HepG2 (cell line): ENCODE measurements around the gene STOM. TPM values are rescaled to one million over a fixed set of nuclear protein-coding genes. Genes with fewer than 3 reads are reported as not detected.

Source experiments
- ARNT ChIP-seq: fragments of 450-650 bp; IDR thresholded peaks from 2 replicates; pipeline ENCODE4 v1.6.1; 2017
- CBFB ChIP-seq: sonication (generic); formaldehyde crosslinking; IDR thresholded peaks from 2 replicates; pipeline ENCODE4 v1.4.0; 2020; ENCODE audit warnings: missing genetic modification reagents
- GATAD2A ChIP-seq: IDR thresholded peaks from 2 replicates; pipeline ENCODE4 v1.6.1; 2016
- GFI1 ChIP-seq: sonication (generic); formaldehyde crosslinking; IDR thresholded peaks from 2 replicates; pipeline ENCODE4 v1.5.0; 2020; ENCODE audit warnings: missing genetic modification reagents, mild to moderate bottlenecking, borderline replicate concordance
- KAT2B ChIP-seq: fragments of 150-350 bp; IDR thresholded peaks from 2 replicates; pipeline ENCODE4 v1.6.1; 2014; ENCODE audit warnings: low read depth, low read length, borderline replicate concordance
- KMT2A ChIP-seq: sonication (generic); formaldehyde crosslinking; IDR thresholded peaks from 2 replicates; pipeline ENCODE4 v1.4.0; 2020; ENCODE audit warnings: missing genetic modification reagents
- NR2F1 ChIP-seq, 2 experiments: fragments of 450-650 bp in 1 of 2; formaldehyde crosslinking in 1 of 2; IDR thresholded peaks; 2 replicates each; pipeline versions ENCODE4 v1.5.0 to v1.6.1; 2016 to 2020; ENCODE audit warnings: mild to moderate bottlenecking in 1 of 2, missing compliant biosample characterization in 1 of 2, missing genetic modification reagents in 1 of 2, moderate library complexity in 1 of 2
- PAF1 ChIP-seq: IDR thresholded peaks from 2 replicates; pipeline ENCODE4 v1.6.1; 2016; ENCODE audit warnings: missing genetic modification reagents, missing compliant biosample characterization
- RAD51 ChIP-seq: fragments of 450-650 bp; IDR thresholded peaks from 2 replicates; pipeline ENCODE4 v1.6.1; 2016; ENCODE audit warnings: borderline replicate concordance
- SAP130 ChIP-seq: IDR thresholded peaks from 2 replicates; pipeline ENCODE4 v1.6.1; 2016; ENCODE audit warnings: low read depth
- SIN3A ChIP-seq: IDR thresholded peaks from 2 replicates; pipeline ENCODE4 v1.6.1; 2011; ENCODE audit warnings: low read depth, mild to moderate bottlenecking, control low read depth, low read length, borderline replicate concordance
- SMAD1 ChIP-seq: sonication (generic); formaldehyde crosslinking; IDR thresholded peaks from 2 replicates; pipeline ENCODE4 v1.4.0; 2020; ENCODE audit warnings: missing genetic modification reagents, low read depth, mild to moderate bottlenecking, borderline replicate concordance
- SRSF4 ChIP-seq: fragments of 200-400 bp; formaldehyde crosslinking; IDR thresholded peaks from one replicate; pipeline ENCODE4 v1.6.1; 2018; ENCODE audit warnings: mild to moderate bottlenecking, low read depth, low read length, moderate library complexity; ENCODE audit not compliant: poor library complexity, severe bottlenecking
- TCF12 ChIP-seq, 2 experiments: fragments of 450-650 bp in 1 of 2; sonication (generic) in 1 of 2; formaldehyde crosslinking in 1 of 2; IDR thresholded peaks; 2 replicates each; pipeline versions ENCODE4 v1.6.1 to v1.8.0; 2017 to 2022; ENCODE audit warnings: antibody characterized with exemption in 1 of 2, mild to moderate bottlenecking in 1 of 2, missing genetic modification reagents in 1 of 2, moderate library complexity in 1 of 2
- TCF7L2 ChIP-seq: IDR thresholded peaks from 2 replicates; pipeline ENCODE4 v1.6.1; 2011; ENCODE audit warnings: mild to moderate bottlenecking, low read depth, low read length, moderate library complexity
- THYN1 ChIP-seq: sonication (generic); formaldehyde crosslinking; IDR thresholded peaks from 2 replicates; pipeline ENCODE4 v1.8.1; 2023; ENCODE audit warnings: low read depth, mild to moderate bottlenecking, moderate library complexity, missing genetic modification reagents, borderline replicate concordance
- ZKSCAN5 ChIP-seq: sonication (generic); formaldehyde crosslinking; IDR thresholded peaks from 2 replicates; pipeline ENCODE4 v1.5.1; 2020; ENCODE audit warnings: mild to moderate bottlenecking, missing genetic modification reagents
- ZNF12 ChIP-seq: sonication (generic); formaldehyde crosslinking; IDR thresholded peaks from 2 replicates; pipeline ENCODE4 v1.5.0; 2020; ENCODE audit warnings: missing genetic modification reagents
- ZNF567 ChIP-seq: sonication (generic); formaldehyde crosslinking; IDR thresholded peaks from 2 replicates; pipeline ENCODE4 v1.8.1; 2023; ENCODE audit warnings: mild to moderate bottlenecking, missing genetic modification reagents, borderline replicate concordance
- ZNF569 ChIP-seq: sonication (generic); formaldehyde crosslinking; IDR thresholded peaks from 2 replicates; pipeline ENCODE4 v1.5.0; 2020; ENCODE audit warnings: mild to moderate bottlenecking, missing genetic modification reagents, moderate library complexity, borderline replicate concordance
- ZNF660 ChIP-seq: sonication (generic); formaldehyde crosslinking; IDR thresholded peaks from 2 replicates; pipeline ENCODE4 v1.5.1; 2020; ENCODE audit warnings: mild to moderate bottlenecking, low read depth, missing genetic modification reagents, borderline replicate concordance
- ZNF670 ChIP-seq: sonication (generic); formaldehyde crosslinking; IDR thresholded peaks from 2 replicates; pipeline ENCODE4 v1.8.0; 2022; ENCODE audit warnings: mild to moderate bottlenecking, missing genetic modification reagents, borderline replicate concordance
- ZNF83 ChIP-seq: sonication (generic); formaldehyde crosslinking; IDR thresholded peaks from 2 replicates; pipeline ENCODE4 v1.4.0; 2020; ENCODE audit warnings: missing genetic modification reagents, mild to moderate bottlenecking, borderline replicate concordance
- polyA plus RNA-seq, 8 experiments: library from polyadenylated mRNA; depleted of rRNA in 3 of 8; stranded (reverse) in 7 of 8; unstranded in 1 of 8; fragments of >200 nt; fragmentation: Illumina TruSeq in 4 of 8; extraction: Trizol in 4 of 8; gene quantifications; 2 replicates each; pipeline versions ENCODE4 v1.2.1 to v1.2.3, GENCODE V29; 2011 to 2016; ENCODE audit warnings: low read depth in 4 of 8, missing spikeins in 1 of 8, mixed read lengths in 1 of 8; ENCODE audit not compliant: insufficient read depth in 1 of 8
- total RNA-seq, 5 experiments: library from RNA; depleted of rRNA; stranded (reverse); fragments of >200 nt; fragmentation: Illumina TruSeq; extraction: Trizol; gene quantifications; 2 replicates each; pipeline ENCODE4 v1.2.3, GENCODE V29; 2016; ENCODE audit warnings: low read depth in 1 of 5
- TF ChIP-seq, protein P1 (sequence below): sonication (generic); formaldehyde crosslinking; IDR thresholded peaks from 2 replicates; pipeline ENCODE4 v1.4.0; 2020; ENCODE audit warnings: mild to moderate bottlenecking, missing genetic modification reagents, borderline replicate concordance
- TF ChIP-seq, protein P2 (sequence below): sonication (generic); formaldehyde crosslinking; IDR thresholded peaks from 2 replicates; pipeline ENCODE4 v1.8.1; 2022; ENCODE audit warnings: mild to moderate bottlenecking, missing genetic modification reagents
- TF ChIP-seq, protein P3 (sequence below): sonication (generic); formaldehyde crosslinking; IDR thresholded peaks from 2 replicates; pipeline ENCODE4 v1.4.0; 2020; ENCODE audit warnings: mild to moderate bottlenecking, low read depth, missing genetic modification reagents

STOM gene
- total and polyA plus RNA-seq, 2 of the 13 experiments (the other 11 are each of a cell fraction or from before 2014, with no cell fraction given) = 43.6 to 165 TPM

DNA sequence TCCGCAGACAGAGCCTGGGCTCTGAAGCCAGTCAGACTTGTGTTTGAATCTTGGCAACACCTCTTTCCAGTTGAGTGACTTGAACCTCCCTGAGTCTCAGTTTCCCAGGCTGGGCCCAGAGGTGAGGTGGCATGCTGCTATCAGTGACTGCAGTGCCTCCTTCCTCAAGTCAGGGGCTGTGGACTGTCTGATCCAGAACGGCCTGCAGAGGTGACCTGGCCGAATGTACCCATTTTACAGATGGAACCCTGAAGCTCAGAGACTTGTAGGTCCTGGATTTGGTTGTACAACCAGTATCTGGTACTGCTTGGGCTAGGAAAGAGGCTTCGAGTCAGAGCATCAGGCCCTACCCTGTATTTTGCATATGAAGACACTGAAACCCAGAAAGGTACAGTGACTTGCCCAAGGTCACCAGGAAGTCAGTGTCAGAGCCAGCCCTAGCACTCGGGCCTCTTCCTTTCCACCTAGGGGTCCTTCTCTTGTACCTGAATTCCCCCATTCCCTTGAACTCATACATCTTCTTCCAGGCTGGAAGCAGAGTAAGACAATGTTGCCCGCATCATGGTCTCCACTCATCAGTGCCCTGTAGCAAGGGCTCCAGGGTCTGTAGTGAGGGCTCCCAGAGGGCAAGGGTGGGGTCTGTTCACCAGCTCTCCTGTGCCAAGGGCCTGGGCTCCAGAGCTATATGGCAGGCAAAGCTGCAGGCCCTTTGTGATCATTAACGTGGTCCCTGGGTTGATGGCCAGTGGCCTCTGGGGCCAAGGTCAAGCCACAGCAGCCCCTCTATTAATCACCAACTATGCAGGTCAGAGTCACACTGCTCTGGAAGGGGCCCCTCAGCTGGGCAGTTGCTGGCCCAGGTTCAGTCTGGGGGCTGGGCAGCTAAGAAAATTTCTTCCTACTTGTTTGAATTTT is 73.6 kb downstream of the STOM start (continued):
- TF ChIP-seq SAP130 (CRISPR knock-in tag) = peak; percentile 67
- no peak for TF ChIP-seq ZNF12
- no peak for TF ChIP-seq KMT2A (CRISPR knock-in tag)
- TF ChIP-seq SIN3A = no peak
- TF ChIP-seq PAF1 = no peak
- 0 out of 2 replicates have a peak, but pooled peaks have one; percentile 35 for TF ChIP-seq ZNF83 (CRISPR knock-in tag)
- no peak for TF ChIP-seq SMAD1 (CRISPR knock-in tag)
- TF ChIP-seq KAT2B = no peak
- TF ChIP-seq, protein P1, sequence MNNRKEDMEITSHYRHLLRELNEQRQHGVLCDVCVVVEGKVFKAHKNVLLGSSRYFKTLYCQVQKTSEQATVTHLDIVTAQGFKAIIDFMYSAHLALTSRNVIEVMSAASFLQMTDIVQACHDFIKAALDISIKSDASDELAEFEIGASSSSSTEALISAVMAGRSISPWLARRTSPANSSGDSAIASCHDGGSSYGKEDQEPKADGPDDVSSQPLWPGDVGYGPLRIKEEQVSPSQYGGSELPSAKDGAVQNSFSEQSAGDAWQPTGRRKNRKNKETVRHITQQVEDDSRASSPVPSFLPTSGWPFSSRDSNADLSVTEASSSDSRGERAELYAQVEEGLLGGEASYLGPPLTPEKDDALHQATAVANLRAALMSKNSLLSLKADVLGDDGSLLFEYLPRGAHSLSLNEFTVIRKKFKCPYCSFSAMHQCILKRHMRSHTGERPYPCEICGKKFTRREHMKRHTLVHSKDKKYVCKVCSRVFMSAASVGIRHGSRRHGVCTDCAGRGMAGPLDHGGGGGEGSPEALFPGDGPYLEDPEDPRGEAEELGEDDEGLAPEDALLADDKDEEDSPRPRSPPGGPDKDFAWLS = no peak
- TF ChIP-seq SRSF4 = no peak
- TF ChIP-seq ZKSCAN5 (CRISPR knock-in tag) = no peak
- TF ChIP-seq NR2F1 (CRISPR knock-in tag; IDR thresholded peaks at IDR 0.05) = peak; percentile 96 to 98
- TF ChIP-seq ARNT = no peak
- TF ChIP-seq, protein P2, sequence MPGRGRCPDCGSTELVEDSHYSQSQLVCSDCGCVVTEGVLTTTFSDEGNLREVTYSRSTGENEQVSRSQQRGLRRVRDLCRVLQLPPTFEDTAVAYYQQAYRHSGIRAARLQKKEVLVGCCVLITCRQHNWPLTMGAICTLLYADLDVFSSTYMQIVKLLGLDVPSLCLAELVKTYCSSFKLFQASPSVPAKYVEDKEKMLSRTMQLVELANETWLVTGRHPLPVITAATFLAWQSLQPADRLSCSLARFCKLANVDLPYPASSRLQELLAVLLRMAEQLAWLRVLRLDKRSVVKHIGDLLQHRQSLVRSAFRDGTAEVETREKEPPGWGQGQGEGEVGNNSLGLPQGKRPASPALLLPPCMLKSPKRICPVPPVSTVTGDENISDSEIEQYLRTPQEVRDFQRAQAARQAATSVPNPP (CRISPR knock-in tag) = no peak
- no peak for TF ChIP-seq RAD51
- TF ChIP-seq GFI1 (CRISPR knock-in tag) = peak; percentile 46; the same call in 1 of the 2 replicates
- TF ChIP-seq TCF12 (IDR thresholded peaks at IDR 0.05) = no peak
- no peak for TF ChIP-seq TCF12 (CRISPR knock-in tag; IDR thresholded peaks at IDR 0.05)
- TF ChIP-seq ZNF569 (CRISPR knock-in tag) = no peak
- TF ChIP-seq CBFB (CRISPR knock-in tag) = peak; percentile 66; the same call in 1 of the 2 replicates
- no peak for TF ChIP-seq ZNF660 (CRISPR knock-in tag)
- TF ChIP-seq THYN1 (CRISPR knock-in tag) = no peak
- no peak for TF ChIP-seq TCF7L2
- peak; percentile 77; the same call in 1 of the 2 replicates for TF ChIP-seq ZNF670 (CRISPR knock-in tag)
- peak; percentile 95 for TF ChIP-seq GATAD2A (CRISPR knock-in tag)
- TF ChIP-seq, protein P3, sequence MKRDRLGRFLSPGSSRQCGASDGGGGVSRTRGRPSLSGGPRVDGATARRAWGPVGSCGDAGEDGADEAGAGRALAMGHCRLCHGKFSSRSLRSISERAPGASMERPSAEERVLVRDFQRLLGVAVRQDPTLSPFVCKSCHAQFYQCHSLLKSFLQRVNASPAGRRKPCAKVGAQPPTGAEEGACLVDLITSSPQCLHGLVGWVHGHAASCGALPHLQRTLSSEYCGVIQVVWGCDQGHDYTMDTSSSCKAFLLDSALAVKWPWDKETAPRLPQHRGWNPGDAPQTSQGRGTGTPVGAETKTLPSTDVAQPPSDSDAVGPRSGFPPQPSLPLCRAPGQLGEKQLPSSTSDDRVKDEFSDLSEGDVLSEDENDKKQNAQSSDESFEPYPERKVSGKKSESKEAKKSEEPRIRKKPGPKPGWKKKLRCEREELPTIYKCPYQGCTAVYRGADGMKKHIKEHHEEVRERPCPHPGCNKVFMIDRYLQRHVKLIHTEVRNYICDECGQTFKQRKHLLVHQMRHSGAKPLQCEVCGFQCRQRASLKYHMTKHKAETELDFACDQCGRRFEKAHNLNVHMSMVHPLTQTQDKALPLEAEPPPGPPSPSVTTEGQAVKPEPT (CRISPR knock-in tag) = no peak
- no peak for TF ChIP-seq ZNF567 (CRISPR knock-in tag)
